Neural cell (in vitro differentiated cells): ENCODE data around the gene RAPGEF5. TPM values are rescaled to one million over a fixed set of nuclear protein-coding genes. Genes with fewer than 3 reads are reported as not detected.

Source experiments
- H2AFZ ChIP-seq: fragments of 200-600, 300-800 bp; sonication (generic), shearing (Covaris generic); 2 replicates; pipeline ENCODE4 v1.6.0; 2014; ENCODE audit warnings: low read depth, mild to moderate bottlenecking, antibody characterized with exemption, low read length, moderate library complexity
- H3F3A ChIP-seq: fragments of 200-600 bp; shearing (Covaris generic); 2 replicates; pipeline ENCODE4 v1.6.1; 2016; ENCODE audit warnings: mild to moderate bottlenecking, moderate library complexity, mixed read lengths, antibody characterized with exemption, low read length; ENCODE audit not compliant: insufficient read depth, poor library complexity, severe bottlenecking
- H3K27ac ChIP-seq: fragments of 200-600, 300-800 bp; sonication (generic), shearing (Covaris generic); 2 replicates; pipeline ENCODE4 v1.5.1; 2014; ENCODE audit warnings: mild to moderate bottlenecking, low read length, moderate library complexity
- H3K27me3 ChIP-seq: fragments of 300-800, 200-600 bp; sonication (generic), shearing (Covaris generic); 2 replicates; pipeline ENCODE4 v1.6.0; 2014; ENCODE audit warnings: mild to moderate bottlenecking, low read depth, low read length, moderate library complexity; ENCODE audit not compliant: insufficient read depth
- H3K36me3 ChIP-seq: fragments of 300-800, 200-600 bp; sonication (generic), shearing (Covaris generic); 2 replicates; pipeline ENCODE4 v1.5.1; 2014; ENCODE audit warnings: mild to moderate bottlenecking, antibody characterized with exemption, low read length, moderate library complexity; ENCODE audit not compliant: insufficient read depth
- H3K4me2 ChIP-seq: fragments of 300-800, 200-600 bp; sonication (generic), shearing (Covaris generic); 2 replicates; pipeline ENCODE4 v1.6.0; 2014; ENCODE audit warnings: mild to moderate bottlenecking, low read length
- H3K4me3 ChIP-seq: fragments of 300-800, 200-600 bp; sonication (generic), shearing (Covaris generic); 2 replicates; pipeline ENCODE4 v1.5.1; 2014; ENCODE audit warnings: mild to moderate bottlenecking, low read length, moderate library complexity
- H3K79me2 ChIP-seq: fragments of 200-600 bp; shearing (Covaris generic); replicated peaks from 2 replicates; pipeline ENCODE4 v1.6.0; 2014; ENCODE audit warnings: mild to moderate bottlenecking, low read length, moderate library complexity; ENCODE audit not compliant: insufficient read depth
- H3K9ac ChIP-seq: fragments of 300-800, 200-600 bp; sonication (generic), shearing (Covaris generic); 2 replicates; pipeline ENCODE4 v1.6.1; 2016; ENCODE audit warnings: mild to moderate bottlenecking, low read length, mixed read lengths
- H3K9me2 ChIP-seq: fragments of 200-600 bp; shearing (Covaris generic); 2 replicates; pipeline ENCODE4 v1.6.1; 2016; ENCODE audit warnings: mild to moderate bottlenecking, low read length, mixed read lengths; ENCODE audit not compliant: insufficient read depth
- H3K9me3 ChIP-seq: fragments of 200-600, 300-800 bp; sonication (generic), shearing (Covaris generic); 2 replicates; pipeline ENCODE4 v1.6.1; 2016; ENCODE audit warnings: mild to moderate bottlenecking, mixed run types, low read length, moderate library complexity, mixed read lengths
- H4K20me1 ChIP-seq: fragments of 200-600 bp; shearing (Covaris generic); 2 replicates; pipeline ENCODE4 v1.6.1; 2016; ENCODE audit warnings: mild to moderate bottlenecking, mixed run types; ENCODE audit not compliant: insufficient read depth
- EP300 ChIP-seq: fragments of 450-650 bp; conservative IDR thresholded peaks from 2 replicates; pipeline ENCODE4 v1.6.1; 2014; ENCODE audit warnings: antibody characterized with exemption, mild to moderate bottlenecking, moderate library complexity; ENCODE audit not compliant: poor library complexity, severe bottlenecking
- EZH2 ChIP-seq: fragments of 200-600, 300-800 bp; shearing (Covaris generic), sonication (generic); IDR thresholded peaks from 2 replicates; pipeline ENCODE4 v1.6.1; 2014; ENCODE audit warnings: antibody characterized with exemption, low read length, borderline replicate concordance, mild to moderate bottlenecking; ENCODE audit not compliant: insufficient read depth, poor library complexity, severe bottlenecking
- MXI1 ChIP-seq: fragments of 450-650 bp; conservative IDR thresholded peaks from 2 replicates; pipeline ENCODE4 v1.6.1; 2014; ENCODE audit warnings: antibody characterized with exemption, mild to moderate bottlenecking; ENCODE audit not compliant: poor library complexity, severe bottlenecking
- POLR2AphosphoS5 ChIP-seq: IDR thresholded peaks from 2 replicates; pipeline ENCODE4 v1.6.1; 2012
- RAD21 ChIP-seq: fragments of 450-650 bp; conservative IDR thresholded peaks from 2 replicates; pipeline ENCODE4 v1.6.1; 2014; ENCODE audit warnings: antibody characterized with exemption, mild to moderate bottlenecking, moderate library complexity
- SMC3 ChIP-seq: fragments of 450-650 bp; conservative IDR thresholded peaks from 2 replicates; pipeline ENCODE4 v1.6.1; 2014; ENCODE audit warnings: antibody characterized with exemption, mild to moderate bottlenecking, moderate library complexity; ENCODE audit not compliant: poor library complexity
- TAF1 ChIP-seq: IDR thresholded peaks from 2 replicates; pipeline ENCODE4 v1.6.1; 2012; ENCODE audit warnings: low read depth
- polyA plus RNA-seq: library from polyadenylated mRNA; depleted of rRNA; stranded (reverse); fragments of >200 nt; gene quantifications from 2 replicates; pipeline ENCODE4 v1.2.3, GENCODE V29; 2014
- TF ChIP-seq, protein P1 (sequence below): fragments of 450-650 bp; IDR thresholded peaks from 2 replicates; pipeline ENCODE4 v1.5.1; 2014; ENCODE audit warnings: antibody characterized with exemption, mild to moderate bottlenecking, moderate library complexity; ENCODE audit not compliant: poor library complexity, severe bottlenecking
- TF ChIP-seq, protein P2 (sequence below): IDR thresholded peaks from 2 replicates; pipeline ENCODE4 v1.6.1; 2012; ENCODE audit warnings: borderline replicate concordance

The RAPGEF5 gene
- polyA plus RNA-seq, 1 donor from 2014 or later, result 48.0 TPM

DNA sequence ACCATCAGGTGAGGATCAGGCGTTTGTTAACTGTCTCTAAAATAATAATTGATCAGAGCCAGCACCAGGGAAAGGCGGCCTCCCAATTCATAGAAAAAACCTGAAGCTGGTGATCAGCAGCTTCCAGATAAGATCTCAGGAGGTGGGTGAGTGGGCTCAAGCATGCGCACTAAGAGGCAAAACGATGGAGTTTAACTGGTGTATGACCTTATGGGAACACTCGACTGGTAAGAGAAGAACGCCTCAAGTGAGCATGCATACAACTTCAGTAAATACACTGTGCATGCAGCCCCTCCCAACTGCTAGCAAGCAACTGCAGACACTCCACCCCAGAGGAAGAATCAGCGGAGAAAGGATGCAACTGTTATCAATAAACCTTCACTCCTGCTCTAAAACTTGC lies 18.1 kb downstream of the RAPGEF5 start:
- Histone ChIP-seq H3K79me2 (no peaks in the 10 kb centered on the region), H3K27me3 (no peaks in the 10 kb centered on the region), H3K36me3 (no peaks in the 10 kb centered on the region), H3K4me3 (no peak overlapping the region), H3K27ac (no peak overlapping the region), H3K9ac (no peak overlapping the region), H3K9me2 (no peaks in the 10 kb centered on the region), H3K4me2 (no peak overlapping the region), H3F3A (no peaks in the 10 kb centered on the region), H4K20me1 (no peaks in the 10 kb centered on the region), H2AFZ (no peak overlapping the region), H3K9me3 (no peaks in the 10 kb centered on the region)
- TF ChIP-seq, protein P1, sequence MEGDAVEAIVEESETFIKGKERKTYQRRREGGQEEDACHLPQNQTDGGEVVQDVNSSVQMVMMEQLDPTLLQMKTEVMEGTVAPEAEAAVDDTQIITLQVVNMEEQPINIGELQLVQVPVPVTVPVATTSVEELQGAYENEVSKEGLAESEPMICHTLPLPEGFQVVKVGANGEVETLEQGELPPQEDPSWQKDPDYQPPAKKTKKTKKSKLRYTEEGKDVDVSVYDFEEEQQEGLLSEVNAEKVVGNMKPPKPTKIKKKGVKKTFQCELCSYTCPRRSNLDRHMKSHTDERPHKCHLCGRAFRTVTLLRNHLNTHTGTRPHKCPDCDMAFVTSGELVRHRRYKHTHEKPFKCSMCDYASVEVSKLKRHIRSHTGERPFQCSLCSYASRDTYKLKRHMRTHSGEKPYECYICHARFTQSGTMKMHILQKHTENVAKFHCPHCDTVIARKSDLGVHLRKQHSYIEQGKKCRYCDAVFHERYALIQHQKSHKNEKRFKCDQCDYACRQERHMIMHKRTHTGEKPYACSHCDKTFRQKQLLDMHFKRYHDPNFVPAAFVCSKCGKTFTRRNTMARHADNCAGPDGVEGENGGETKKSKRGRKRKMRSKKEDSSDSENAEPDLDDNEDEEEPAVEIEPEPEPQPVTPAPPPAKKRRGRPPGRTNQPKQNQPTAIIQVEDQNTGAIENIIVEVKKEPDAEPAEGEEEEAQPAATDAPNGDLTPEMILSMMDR, result no peak
- TF ChIP-seq EZH2 (no peak), SMC3 (no peak), MXI1 (no peak), POLR2AphosphoS5 (no peak), TAF1 (no peak), RAD21 (no peak), EP300 (no peak)
- TF ChIP-seq, protein P2, sequence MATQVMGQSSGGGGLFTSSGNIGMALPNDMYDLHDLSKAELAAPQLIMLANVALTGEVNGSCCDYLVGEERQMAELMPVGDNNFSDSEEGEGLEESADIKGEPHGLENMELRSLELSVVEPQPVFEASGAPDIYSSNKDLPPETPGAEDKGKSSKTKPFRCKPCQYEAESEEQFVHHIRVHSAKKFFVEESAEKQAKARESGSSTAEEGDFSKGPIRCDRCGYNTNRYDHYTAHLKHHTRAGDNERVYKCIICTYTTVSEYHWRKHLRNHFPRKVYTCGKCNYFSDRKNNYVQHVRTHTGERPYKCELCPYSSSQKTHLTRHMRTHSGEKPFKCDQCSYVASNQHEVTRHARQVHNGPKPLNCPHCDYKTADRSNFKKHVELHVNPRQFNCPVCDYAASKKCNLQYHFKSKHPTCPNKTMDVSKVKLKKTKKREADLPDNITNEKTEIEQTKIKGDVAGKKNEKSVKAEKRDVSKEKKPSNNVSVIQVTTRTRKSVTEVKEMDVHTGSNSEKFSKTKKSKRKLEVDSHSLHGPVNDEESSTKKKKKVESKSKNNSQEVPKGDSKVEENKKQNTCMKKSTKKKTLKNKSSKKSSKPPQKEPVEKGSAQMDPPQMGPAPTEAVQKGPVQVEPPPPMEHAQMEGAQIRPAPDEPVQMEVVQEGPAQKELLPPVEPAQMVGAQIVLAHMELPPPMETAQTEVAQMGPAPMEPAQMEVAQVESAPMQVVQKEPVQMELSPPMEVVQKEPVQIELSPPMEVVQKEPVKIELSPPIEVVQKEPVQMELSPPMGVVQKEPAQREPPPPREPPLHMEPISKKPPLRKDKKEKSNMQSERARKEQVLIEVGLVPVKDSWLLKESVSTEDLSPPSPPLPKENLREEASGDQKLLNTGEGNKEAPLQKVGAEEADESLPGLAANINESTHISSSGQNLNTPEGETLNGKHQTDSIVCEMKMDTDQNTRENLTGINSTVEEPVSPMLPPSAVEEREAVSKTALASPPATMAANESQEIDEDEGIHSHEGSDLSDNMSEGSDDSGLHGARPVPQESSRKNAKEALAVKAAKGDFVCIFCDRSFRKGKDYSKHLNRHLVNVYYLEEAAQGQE, result no peak

DNA sequence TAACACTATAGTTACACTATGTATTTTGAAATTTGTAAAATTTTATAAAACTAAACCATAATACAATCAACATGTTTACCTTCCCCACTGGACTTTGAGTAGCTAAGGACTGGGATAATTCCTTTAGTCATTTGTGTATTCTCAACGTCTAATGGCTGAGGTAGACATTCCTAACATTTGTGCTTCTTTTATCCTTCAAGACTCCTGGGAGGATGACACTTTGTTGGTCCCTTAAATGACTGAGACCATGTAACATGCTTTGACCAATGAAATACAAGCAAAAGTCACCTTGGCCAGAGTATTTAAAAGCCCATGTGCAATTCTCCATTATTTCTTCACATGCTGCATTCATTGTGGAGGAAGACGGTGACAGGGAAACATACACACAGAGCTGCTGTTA lies 18.5 kb downstream of the RAPGEF5 start:
- Histone ChIP-seq H3K4me3 (no peak overlapping the region), H3K36me3 (no peaks in the 10 kb centered on the region), H2AFZ (no peak overlapping the region), H3K79me2 (no peaks in the 10 kb centered on the region), H3K9me2 (no peaks in the 10 kb centered on the region), H4K20me1 (no peaks in the 10 kb centered on the region), H3K4me2 (no peak overlapping the region), H3K27me3 (no peaks in the 10 kb centered on the region), H3K9me3 (no peaks in the 10 kb centered on the region), H3F3A (no peaks in the 10 kb centered on the region), H3K9ac (no peak overlapping the region), H3K27ac (no peak overlapping the region)
- TF ChIP-seq, protein P1, result no peak
- no peak for TF ChIP-seq RAD21
- TF ChIP-seq TAF1, result no peak
- TF ChIP-seq EZH2, result no peak
- TF ChIP-seq EP300, result no peak
- no peak for TF ChIP-seq MXI1
- TF ChIP-seq, protein P2, result no peak
- no peak for TF ChIP-seq POLR2AphosphoS5
- no peak for TF ChIP-seq SMC3
